GM12878 (cell line): ENCODE results near the gene KIRREL3.

Source experiments
- CREM ChIP-seq: IDR thresholded peaks from 2 replicates; pipeline ENCODE4 v1.6.1; 2014; ENCODE audit warnings: antibody characterized with exemption, low read depth
- TF ChIP-seq, protein P1 (sequence below), 3 experiments: IDR thresholded peaks in 2 of 3; conservative IDR thresholded peaks in 1 of 3; 2 replicates each; pipeline ENCODE4 v1.5.1; 2011; ENCODE audit warnings: low read depth in 3 of 3, low read length in 3 of 3, mild to moderate bottlenecking in 3 of 3, control low read depth in 2 of 3, moderate library complexity in 2 of 3, inconsistent platforms in 1 of 3, mixed read lengths in 1 of 3; ENCODE audit not compliant: control insufficient read depth in 2 of 3, insufficient read depth in 1 of 3; ENCODE audit errors: extremely low read depth in 1 of 3
- TF ChIP-seq, protein P2 (sequence below): IDR thresholded peaks from 2 replicates; pipeline ENCODE4 v1.6.1; 2011; ENCODE audit warnings: borderline replicate concordance, low read depth, mild to moderate bottlenecking, moderate library complexity, mixed read lengths, low read length; ENCODE audit not compliant: insufficient read depth; ENCODE audit errors: extremely low read length
- TF ChIP-seq, protein P3 (sequence below): fragments of 450-650 bp; formaldehyde crosslinking; IDR thresholded peaks from 2 replicates; pipeline ENCODE4 v1.4.0; 2022; ENCODE audit warnings: mild to moderate bottlenecking, moderate library complexity
- TF ChIP-seq, protein P4 (sequence below): IDR thresholded peaks from 2 replicates; pipeline ENCODE4 v1.6.1; 2012; ENCODE audit warnings: mild to moderate bottlenecking, low read depth, low read length
- TF ChIP-seq, protein P5 (sequence below): IDR thresholded peaks from 2 replicates; pipeline ENCODE4 v1.6.1; 2012; ENCODE audit warnings: improper control_type of control experiment, low read depth, low read length; ENCODE audit not compliant: insufficient replicate concordance

GRCh38 chr11:126413426-126413825, 587.1 kb downstream of the KIRREL3 start:
- TF ChIP-seq, protein P1, sequence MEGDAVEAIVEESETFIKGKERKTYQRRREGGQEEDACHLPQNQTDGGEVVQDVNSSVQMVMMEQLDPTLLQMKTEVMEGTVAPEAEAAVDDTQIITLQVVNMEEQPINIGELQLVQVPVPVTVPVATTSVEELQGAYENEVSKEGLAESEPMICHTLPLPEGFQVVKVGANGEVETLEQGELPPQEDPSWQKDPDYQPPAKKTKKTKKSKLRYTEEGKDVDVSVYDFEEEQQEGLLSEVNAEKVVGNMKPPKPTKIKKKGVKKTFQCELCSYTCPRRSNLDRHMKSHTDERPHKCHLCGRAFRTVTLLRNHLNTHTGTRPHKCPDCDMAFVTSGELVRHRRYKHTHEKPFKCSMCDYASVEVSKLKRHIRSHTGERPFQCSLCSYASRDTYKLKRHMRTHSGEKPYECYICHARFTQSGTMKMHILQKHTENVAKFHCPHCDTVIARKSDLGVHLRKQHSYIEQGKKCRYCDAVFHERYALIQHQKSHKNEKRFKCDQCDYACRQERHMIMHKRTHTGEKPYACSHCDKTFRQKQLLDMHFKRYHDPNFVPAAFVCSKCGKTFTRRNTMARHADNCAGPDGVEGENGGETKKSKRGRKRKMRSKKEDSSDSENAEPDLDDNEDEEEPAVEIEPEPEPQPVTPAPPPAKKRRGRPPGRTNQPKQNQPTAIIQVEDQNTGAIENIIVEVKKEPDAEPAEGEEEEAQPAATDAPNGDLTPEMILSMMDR (IDR thresholded peaks at IDR 0.05 in 2 of 3, conservative IDR thresholded peaks at IDR 0.05 in 1 of 3; ENCODE audit: control insufficient read depth in 2 of 3, extremely low read depth in 1 of 3, insufficient read depth in 1 of 3, low read depth in 3 of 3, low read length in 3 of 3) = no peak
- TF ChIP-seq, protein P2, sequence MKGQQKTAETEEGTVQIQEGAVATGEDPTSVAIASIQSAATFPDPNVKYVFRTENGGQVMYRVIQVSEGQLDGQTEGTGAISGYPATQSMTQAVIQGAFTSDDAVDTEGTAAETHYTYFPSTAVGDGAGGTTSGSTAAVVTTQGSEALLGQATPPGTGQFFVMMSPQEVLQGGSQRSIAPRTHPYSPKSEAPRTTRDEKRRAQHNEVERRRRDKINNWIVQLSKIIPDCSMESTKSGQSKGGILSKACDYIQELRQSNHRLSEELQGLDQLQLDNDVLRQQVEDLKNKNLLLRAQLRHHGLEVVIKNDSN = no peak
- TF ChIP-seq, protein P3, sequence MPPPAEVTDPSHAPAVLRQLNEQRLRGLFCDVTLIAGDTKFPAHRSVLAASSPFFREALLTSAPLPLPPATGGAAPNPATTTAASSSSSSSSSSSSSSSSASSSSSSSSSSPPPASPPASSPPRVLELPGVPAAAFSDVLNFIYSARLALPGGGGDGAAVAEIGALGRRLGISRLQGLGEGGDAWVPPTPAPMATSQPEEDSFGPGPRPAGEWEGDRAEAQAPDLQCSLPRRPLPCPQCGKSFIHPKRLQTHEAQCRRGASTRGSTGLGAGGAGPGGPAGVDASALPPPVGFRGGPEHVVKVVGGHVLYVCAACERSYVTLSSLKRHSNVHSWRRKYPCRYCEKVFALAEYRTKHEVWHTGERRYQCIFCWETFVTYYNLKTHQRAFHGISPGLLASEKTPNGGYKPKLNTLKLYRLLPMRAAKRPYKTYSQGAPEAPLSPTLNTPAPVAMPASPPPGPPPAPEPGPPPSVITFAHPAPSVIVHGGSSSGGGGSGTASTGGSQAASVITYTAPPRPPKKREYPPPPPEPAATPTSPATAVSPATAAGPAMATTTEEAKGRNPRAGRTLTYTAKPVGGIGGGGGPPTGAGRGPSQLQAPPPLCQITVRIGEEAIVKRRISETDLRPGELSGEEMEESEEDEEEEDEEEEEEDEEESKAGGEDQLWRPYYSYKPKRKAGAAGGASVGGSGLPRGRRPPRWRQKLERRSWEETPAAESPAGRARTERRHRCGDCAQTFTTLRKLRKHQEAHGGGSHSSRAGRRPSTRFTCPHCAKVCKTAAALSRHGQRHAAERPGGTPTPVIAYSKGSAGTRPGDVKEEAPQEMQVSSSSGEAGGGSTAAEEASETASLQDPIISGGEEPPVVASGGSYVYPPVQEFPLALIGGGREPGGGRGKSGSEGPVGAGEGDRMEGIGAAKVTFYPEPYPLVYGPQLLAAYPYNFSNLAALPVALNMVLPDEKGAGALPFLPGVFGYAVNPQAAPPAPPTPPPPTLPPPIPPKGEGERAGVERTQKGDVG = no peak
- TF ChIP-seq, protein P4, sequence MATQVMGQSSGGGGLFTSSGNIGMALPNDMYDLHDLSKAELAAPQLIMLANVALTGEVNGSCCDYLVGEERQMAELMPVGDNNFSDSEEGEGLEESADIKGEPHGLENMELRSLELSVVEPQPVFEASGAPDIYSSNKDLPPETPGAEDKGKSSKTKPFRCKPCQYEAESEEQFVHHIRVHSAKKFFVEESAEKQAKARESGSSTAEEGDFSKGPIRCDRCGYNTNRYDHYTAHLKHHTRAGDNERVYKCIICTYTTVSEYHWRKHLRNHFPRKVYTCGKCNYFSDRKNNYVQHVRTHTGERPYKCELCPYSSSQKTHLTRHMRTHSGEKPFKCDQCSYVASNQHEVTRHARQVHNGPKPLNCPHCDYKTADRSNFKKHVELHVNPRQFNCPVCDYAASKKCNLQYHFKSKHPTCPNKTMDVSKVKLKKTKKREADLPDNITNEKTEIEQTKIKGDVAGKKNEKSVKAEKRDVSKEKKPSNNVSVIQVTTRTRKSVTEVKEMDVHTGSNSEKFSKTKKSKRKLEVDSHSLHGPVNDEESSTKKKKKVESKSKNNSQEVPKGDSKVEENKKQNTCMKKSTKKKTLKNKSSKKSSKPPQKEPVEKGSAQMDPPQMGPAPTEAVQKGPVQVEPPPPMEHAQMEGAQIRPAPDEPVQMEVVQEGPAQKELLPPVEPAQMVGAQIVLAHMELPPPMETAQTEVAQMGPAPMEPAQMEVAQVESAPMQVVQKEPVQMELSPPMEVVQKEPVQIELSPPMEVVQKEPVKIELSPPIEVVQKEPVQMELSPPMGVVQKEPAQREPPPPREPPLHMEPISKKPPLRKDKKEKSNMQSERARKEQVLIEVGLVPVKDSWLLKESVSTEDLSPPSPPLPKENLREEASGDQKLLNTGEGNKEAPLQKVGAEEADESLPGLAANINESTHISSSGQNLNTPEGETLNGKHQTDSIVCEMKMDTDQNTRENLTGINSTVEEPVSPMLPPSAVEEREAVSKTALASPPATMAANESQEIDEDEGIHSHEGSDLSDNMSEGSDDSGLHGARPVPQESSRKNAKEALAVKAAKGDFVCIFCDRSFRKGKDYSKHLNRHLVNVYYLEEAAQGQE = no peak
- TF ChIP-seq, protein P5, sequence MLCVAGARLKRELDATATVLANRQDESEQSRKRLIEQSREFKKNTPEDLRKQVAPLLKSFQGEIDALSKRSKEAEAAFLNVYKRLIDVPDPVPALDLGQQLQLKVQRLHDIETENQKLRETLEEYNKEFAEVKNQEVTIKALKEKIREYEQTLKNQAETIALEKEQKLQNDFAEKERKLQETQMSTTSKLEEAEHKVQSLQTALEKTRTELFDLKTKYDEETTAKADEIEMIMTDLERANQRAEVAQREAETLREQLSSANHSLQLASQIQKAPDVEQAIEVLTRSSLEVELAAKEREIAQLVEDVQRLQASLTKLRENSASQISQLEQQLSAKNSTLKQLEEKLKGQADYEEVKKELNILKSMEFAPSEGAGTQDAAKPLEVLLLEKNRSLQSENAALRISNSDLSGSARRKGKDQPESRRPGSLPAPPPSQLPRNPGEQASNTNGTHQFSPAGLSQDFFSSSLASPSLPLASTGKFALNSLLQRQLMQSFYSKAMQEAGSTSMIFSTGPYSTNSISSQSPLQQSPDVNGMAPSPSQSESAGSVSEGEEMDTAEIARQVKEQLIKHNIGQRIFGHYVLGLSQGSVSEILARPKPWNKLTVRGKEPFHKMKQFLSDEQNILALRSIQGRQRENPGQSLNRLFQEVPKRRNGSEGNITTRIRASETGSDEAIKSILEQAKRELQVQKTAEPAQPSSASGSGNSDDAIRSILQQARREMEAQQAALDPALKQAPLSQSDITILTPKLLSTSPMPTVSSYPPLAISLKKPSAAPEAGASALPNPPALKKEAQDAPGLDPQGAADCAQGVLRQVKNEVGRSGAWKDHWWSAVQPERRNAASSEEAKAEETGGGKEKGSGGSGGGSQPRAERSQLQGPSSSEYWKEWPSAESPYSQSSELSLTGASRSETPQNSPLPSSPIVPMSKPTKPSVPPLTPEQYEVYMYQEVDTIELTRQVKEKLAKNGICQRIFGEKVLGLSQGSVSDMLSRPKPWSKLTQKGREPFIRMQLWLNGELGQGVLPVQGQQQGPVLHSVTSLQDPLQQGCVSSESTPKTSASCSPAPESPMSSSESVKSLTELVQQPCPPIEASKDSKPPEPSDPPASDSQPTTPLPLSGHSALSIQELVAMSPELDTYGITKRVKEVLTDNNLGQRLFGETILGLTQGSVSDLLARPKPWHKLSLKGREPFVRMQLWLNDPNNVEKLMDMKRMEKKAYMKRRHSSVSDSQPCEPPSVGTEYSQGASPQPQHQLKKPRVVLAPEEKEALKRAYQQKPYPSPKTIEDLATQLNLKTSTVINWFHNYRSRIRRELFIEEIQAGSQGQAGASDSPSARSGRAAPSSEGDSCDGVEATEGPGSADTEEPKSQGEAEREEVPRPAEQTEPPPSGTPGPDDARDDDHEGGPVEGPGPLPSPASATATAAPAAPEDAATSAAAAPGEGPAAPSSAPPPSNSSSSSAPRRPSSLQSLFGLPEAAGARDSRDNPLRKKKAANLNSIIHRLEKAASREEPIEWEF = no peak
- TF ChIP-seq CREM = no peak
